ENCODE measurements around the gene AMDHD2. TPM values are rescaled to one million over a fixed set of nuclear protein-coding genes. Genes with fewer than 3 reads are reported as not detected.

The AMDHD2 gene
- total and polyA plus RNA-seq, 2 of the 13 experiments (the other 11 are each of a cell fraction or from before 2014, with no cell fraction given), result 33.5 to 39.1 TPM

GRCh38 chr16:2520097-2520783, at the start of gene AMDHD2 (continued):
- TF ChIP-seq ZNF646 (CRISPR knock-in tag; IDR thresholded peaks at IDR 0.05) (no peak), ZBTB46 (CRISPR knock-in tag; IDR thresholded peaks at IDR 0.05; ENCODE audit: borderline replicate concordance) (no peak), ZNF468 (CRISPR knock-in tag; IDR thresholded peaks at IDR 0.05) (no peak), EED (CRISPR knock-in tag; IDR thresholded peaks at IDR 0.05) (no peak), DZIP1 (CRISPR knock-in tag; IDR thresholded peaks at IDR 0.05) (no peak), ZNF850 (CRISPR knock-in tag; conservative IDR thresholded peaks at IDR 0.05) (no peak), ZNF644 (CRISPR knock-in tag; IDR thresholded peaks at IDR 0.05; ENCODE audit: low read depth) (no peak), GLI4 (CRISPR knock-in tag; IDR thresholded peaks at IDR 0.05; ENCODE audit: borderline replicate concordance) (no peak), GABPB1 (CRISPR knock-in tag; IDR thresholded peaks at IDR 0.05) (peak; percentile 68), FOXP1 (IDR thresholded peaks at IDR 0.05) (no peak), FOXP1 (CRISPR knock-in tag; IDR thresholded peaks at IDR 0.05) (no peak), ZNF441 (CRISPR knock-in tag; IDR thresholded peaks at IDR 0.05; ENCODE audit: borderline replicate concordance) (no peak), PTBP1 (IDR thresholded peaks at IDR 0.05; ENCODE audit: low read depth, low read length, poor library complexity, severe bottlenecking) (no peak), ZNF7 (CRISPR knock-in tag; IDR thresholded peaks at IDR 0.05) (no peak), MEF2D (CRISPR knock-in tag; IDR thresholded peaks at IDR 0.05) (no peak), ZBTB20 (CRISPR knock-in tag; IDR thresholded peaks at IDR 0.05; ENCODE audit: borderline replicate concordance, low read depth) (no peak), ZFX (CRISPR knock-in tag; IDR thresholded peaks at IDR 0.05; ENCODE audit: low read depth) (0 out of 2 replicates have a peak, but pooled peaks have one; percentile 49), NR1H2 (CRISPR knock-in tag; IDR thresholded peaks at IDR 0.05; ENCODE audit: borderline replicate concordance, low read depth) (no peak), TCF7 (IDR thresholded peaks at IDR 0.05; ENCODE audit: low read depth) (no peak), ZMYM3 (CRISPR knock-in tag; IDR thresholded peaks at IDR 0.05) (no peak), ZFP36L2 (CRISPR knock-in tag; IDR thresholded peaks at IDR 0.05) (no peak)
